GM12892 (cell line): ENCODE results near the gene GAD1.

Source experiments
- POLR2A ChIP-seq: IDR thresholded peaks from 2 replicates; pipeline ENCODE4 v1.6.1; 2011; ENCODE audit warnings: low read depth, low read length, control low read depth
- TAF1 ChIP-seq: IDR thresholded peaks from 2 replicates; pipeline ENCODE4 v1.6.1; 2011; ENCODE audit warnings: low read depth, mild to moderate bottlenecking, control low read depth, low read length, borderline replicate concordance

GRCh38 chr2:170820757-170821530 lies 4.3 kb downstream of the GAD1 start:
- TF ChIP-seq POLR2A (no peak), TAF1 (no peak)
